GM23338 (cell line): Measurements from ENCODE around the gene TLCD3B. TPM values are rescaled to one million over a fixed set of nuclear protein-coding genes. Genes with fewer than 3 reads are reported as not detected.

Experiments
- ATAC-seq: fragments of 200-7000 bp; cut with Tn5 transposase; 3 replicates; pipeline ENCODE4 v1.9.1; 2020
- DNase-seq: peaks from one replicate; pipeline ENCODE4 v3.0.0-alpha.2; 2015; ENCODE audit warnings: low spot score
- H2AFZ ChIP-seq: fragments of 200-600 bp; sonication (generic); 2 replicates; pipeline ENCODE4 v1.8.0; 2016; ENCODE audit warnings: antibody characterized with exemption, mild to moderate bottlenecking, moderate library complexity
- H3F3A ChIP-seq: fragments of 200-600 bp; sonication (generic); replicated peaks from 2 replicates; pipeline ENCODE4 v1.8.0; 2017; ENCODE audit warnings: antibody characterized with exemption, mixed run types, low read depth
- H3K27ac ChIP-seq: fragments of 200-600 bp; sonication (generic); 2 replicates; pipeline ENCODE4 v1.6.1; 2016; ENCODE audit warnings: low read depth
- H3K27me3 ChIP-seq: fragments of 200-600 bp; sonication (generic); 2 replicates; pipeline ENCODE4 v1.8.0; 2016; ENCODE audit warnings: mild to moderate bottlenecking, mixed run types, moderate library complexity; ENCODE audit not compliant: insufficient read depth
- H3K36me3 ChIP-seq: fragments of 200-600 bp; sonication (generic); 2 replicates; pipeline ENCODE4 v1.8.0; 2016; ENCODE audit warnings: mild to moderate bottlenecking; ENCODE audit not compliant: insufficient read depth
- H3K4me1 ChIP-seq: fragments of 200-600 bp; sonication (generic); 2 replicates; pipeline ENCODE4 v1.8.0; 2016; ENCODE audit warnings: mild to moderate bottlenecking, moderate library complexity; ENCODE audit not compliant: insufficient read depth
- H3K4me2 ChIP-seq: fragments of 200-600 bp; sonication (generic); 2 replicates; pipeline ENCODE4 v1.7.1; 2017; ENCODE audit warnings: mixed run types
- H3K4me3 ChIP-seq: fragments of 200-600 bp; sonication (generic); 2 replicates; pipeline ENCODE4 v1.6.1; 2016; ENCODE audit warnings: mixed run types
- H3K79me2 ChIP-seq: fragments of 200-600 bp; sonication (generic); replicated peaks from 2 replicates; pipeline ENCODE4 v1.8.0; 2017; ENCODE audit warnings: mild to moderate bottlenecking; ENCODE audit not compliant: insufficient read depth
- H3K9me2 ChIP-seq: fragments of 200-600 bp; sonication (generic); 2 replicates; pipeline ENCODE4 v1.8.0; 2017; ENCODE audit not compliant: insufficient read depth
- H4K20me1 ChIP-seq: fragments of 200-600 bp; sonication (generic); replicated peaks from 2 replicates; pipeline ENCODE4 v1.8.0; 2017; ENCODE audit warnings: mild to moderate bottlenecking; ENCODE audit not compliant: insufficient read depth
- H3K27ac Mint-ChIP-seq: 2 replicates; pipeline ENCODE4 v1.8.0; 2020; ENCODE audit warnings: inconsistent platforms, mild to moderate bottlenecking, moderate library complexity, mixed read lengths
- H3K27me3 Mint-ChIP-seq: 3 replicates; pipeline ENCODE4 v1.8.0; 2022; ENCODE audit warnings: low read depth, mild to moderate bottlenecking, moderate library complexity, mixed read lengths, inconsistent platforms; ENCODE audit not compliant: insufficient read depth, poor library complexity
- H3K36me3 Mint-ChIP-seq: 3 replicates; pipeline ENCODE4 v1.8.0; 2021; ENCODE audit warnings: low read depth, mild to moderate bottlenecking, inconsistent platforms, moderate library complexity, mixed read lengths
- H3K4me1 Mint-ChIP-seq: 3 replicates; pipeline ENCODE4 v1.8.0; 2020; ENCODE audit warnings: mild to moderate bottlenecking, inconsistent platforms, mixed read lengths
- H3K4me3 Mint-ChIP-seq: 3 replicates; pipeline ENCODE4 v1.8.0; 2021; ENCODE audit warnings: moderate library complexity, mild to moderate bottlenecking, inconsistent platforms, mixed read lengths
- H3K9me3 Mint-ChIP-seq: 3 replicates; pipeline ENCODE4 v1.8.0; 2020; ENCODE audit warnings: moderate library complexity, mild to moderate bottlenecking, inconsistent platforms, mixed read lengths
- CREB1 ChIP-seq: fragments of 250-450 bp; sonication (Bioruptor Pico); IDR thresholded peaks from 2 replicates; pipeline ENCODE4 v1.5.0; 2020; ENCODE audit warnings: low read depth, mild to moderate bottlenecking, moderate library complexity
- EZH2 ChIP-seq: fragments of 200-600 bp; sonication (generic); IDR thresholded peaks from one replicate; pipeline ENCODE4 v1.8.0; 2017; ENCODE audit warnings: antibody characterized with exemption, mild to moderate bottlenecking, low read depth; ENCODE audit not compliant: unreplicated experiment
- EZH2phosphoT487 ChIP-seq: fragments of 200-600 bp; sonication (generic); IDR thresholded peaks from one replicate; pipeline ENCODE4 v1.8.1; 2018; ENCODE audit warnings: antibody characterized with exemption; ENCODE audit not compliant: unreplicated experiment
- JUNB ChIP-seq: IDR thresholded peaks from one replicate; pipeline ENCODE4 v1.6.1; 2016; ENCODE audit warnings: antibody characterized with exemption; ENCODE audit not compliant: unreplicated experiment
- POLR2AphosphoS5 ChIP-seq: IDR thresholded peaks from 2 replicates; pipeline ENCODE4 v1.6.1; 2016; ENCODE audit warnings: antibody characterized with exemption, low read depth
- REST ChIP-seq: IDR thresholded peaks from one replicate; pipeline ENCODE4 v1.6.1; 2018; ENCODE audit warnings: antibody characterized with exemption; ENCODE audit not compliant: unreplicated experiment
- STAT1 ChIP-seq: IDR thresholded peaks from one replicate; pipeline ENCODE4 v1.6.1; 2016; ENCODE audit warnings: antibody characterized with exemption; ENCODE audit not compliant: unreplicated experiment
- ZNF114 ChIP-seq: fragments of 250-450 bp; sonication (Bioruptor Pico); IDR thresholded peaks from 2 replicates; pipeline ENCODE4 v1.5.0; 2020; ENCODE audit warnings: mild to moderate bottlenecking, moderate library complexity
- polyA plus RNA-seq: library from polyadenylated mRNA; unstranded; fragments of >200 nt; fragmentation: Nextera tagmentation; extraction: Ambion mirVana; gene quantifications from 2 replicates; pipeline ENCODE4 v1.2.1, GENCODE V29; 2016
- total RNA-seq: library from RNA; depleted of rRNA; stranded (reverse); fragments of >200 nt; shearing (Covaris generic); gene quantifications from 2 replicates; pipeline ENCODE4 v1.2.3, GENCODE V29; 2014

Gene TLCD3B
- total and polyA plus RNA-seq, 2 experiments from 2014 or later: 14.2 to 37.4 TPM

DNA sequence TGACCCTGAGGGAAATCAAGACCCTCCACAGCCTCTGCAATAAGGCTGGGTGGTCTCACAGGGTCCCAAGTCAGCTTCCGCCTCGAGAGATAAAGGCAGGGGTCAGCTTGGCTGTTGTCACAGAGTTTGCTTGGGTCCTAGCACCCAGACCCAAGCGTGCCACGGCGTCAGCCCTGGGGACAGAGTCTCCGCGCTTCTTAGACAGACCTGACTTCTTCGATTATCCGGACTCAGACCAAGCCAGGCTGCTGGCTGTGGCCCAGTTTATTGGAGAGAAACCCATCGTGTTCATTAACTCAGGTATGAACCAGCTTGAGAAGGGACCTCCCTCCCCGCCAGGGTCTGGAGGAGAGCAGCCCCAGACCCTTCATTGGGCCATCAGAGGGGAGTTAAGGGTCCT is 7.5 kb downstream of the TLCD3B start:
- H3K4me3 Mint-ChIP-seq: no peak overlapping the region
- H3K79me2 ChIP-seq: no peaks in the 10 kb centered on the region
- TF ChIP-seq POLR2AphosphoS5 (no peak), CREB1 (CRISPR knock-in tag) (no peak), STAT1 (no peak), EZH2phosphoT487 (no peak), EZH2 (no peak), ZNF114 (CRISPR knock-in tag) (no peak), JUNB (no peak), REST (no peak)

DNA sequence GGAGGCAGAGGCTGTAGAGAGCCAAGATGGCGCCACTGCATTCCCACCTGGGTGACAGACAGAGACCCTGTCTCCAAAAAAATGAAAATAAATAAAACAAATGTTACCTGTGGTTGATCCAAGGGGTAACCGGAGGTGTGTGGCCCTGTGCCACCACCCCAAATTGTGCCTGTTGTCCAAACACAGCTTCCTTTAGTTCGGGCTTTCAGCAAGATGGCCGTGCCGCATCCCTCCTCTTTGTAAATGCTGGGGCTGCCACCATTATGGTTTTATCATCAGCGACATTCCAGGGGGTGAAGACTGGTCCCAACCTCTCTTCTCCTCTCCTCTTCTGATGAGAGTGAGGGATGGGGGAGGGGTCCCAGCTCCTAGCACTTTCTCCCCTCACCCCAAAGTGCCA is 8.2 kb downstream of the TLCD3B start, which contains the start of gene C16orf92:
Gene C16orf92, plus strand, starts transcription at position 312 of the 400 bp plus-strand sequence. CDS start 143 bp downstream, outside the sequence.
- Histone ChIP-seq H3K36me3 (no peaks in the 10 kb centered on the region), H3K4me1 (no peaks in the 10 kb centered on the region), H3K79me2 (no peaks in the 10 kb centered on the region), H3K27me3 (no peaks in the 10 kb centered on the region), H3K4me3 (no peak within 1 kb of the TSS), H2AFZ (no peak within 1 kb of the TSS), H3F3A (0 out of 2 replicates have a peak, but pooled peaks cover 4% of the 10 kb centered on the region), H3K9me2 (no peaks in the 10 kb centered on the region), H3K27ac (no peak within 1 kb of the TSS), H4K20me1 (no peaks in the 10 kb centered on the region), H3K4me2 (no peak within 1 kb of the TSS)
- H3K36me3 Mint-ChIP-seq: peaks cover 3% of the 10 kb centered on the region; the same call in 2 of the 3 replicates
- H3K27ac Mint-ChIP-seq: no peak within 1 kb of the TSS
- no peaks in the 10 kb centered on the region; the same call in 2 of the 3 replicates for H3K9me3 Mint-ChIP-seq
- H3K4me1 Mint-ChIP-seq: peaks cover 6% of the 10 kb centered on the region
- ATAC-seq (no peak), DNase-seq (no peak)
- no peak for TF ChIP-seq EZH2phosphoT487
- no peak within 1 kb of the TSS for H3K4me3 Mint-ChIP-seq
- H3K27me3 Mint-ChIP-seq: peaks cover 12% of the 10 kb centered on the region

More for the DNA sequence above, 7.5 kb downstream of the TLCD3B start:
- Histone ChIP-seq H2AFZ (no peak overlapping the region), H3K27ac (no peak overlapping the region), H4K20me1 (no peaks in the 10 kb centered on the region; the same call in 1 of the 2 replicates), H3K9me2 (no peaks in the 10 kb centered on the region), H3K4me1 (no peaks in the 10 kb centered on the region; the same call in 1 of the 2 replicates), H3K4me3 (no peak overlapping the region), H3K36me3 (no peaks in the 10 kb centered on the region), H3K4me2 (no peak overlapping the region), H3K27me3 (no peaks in the 10 kb centered on the region), H3F3A (0 out of 2 replicates have a peak, but pooled peaks cover 4% of the 10 kb centered on the region)
- Mint-ChIP-seq H3K9me3 (no peaks in the 10 kb centered on the region; the same call in 2 of the 3 replicates), H3K36me3 (peaks cover 3% of the 10 kb centered on the region; the same call in 2 of the 3 replicates), H3K27me3 (peaks cover 12% of the 10 kb centered on the region), H3K4me1 (peaks cover 13% of the 10 kb centered on the region), H3K27ac (no peak overlapping the region)
- ATAC-seq: no peak
- no peak for DNase-seq
